ENCODE data around the gene KRTAP10-1. TPM values are rescaled to one million over a fixed set of nuclear protein-coding genes. Genes with fewer than 3 reads are reported as not detected.
A peak's percentile ranks its signal among the peaks of the same experiment; 100 is the strongest.

Gene KRTAP10-1
- total RNA-seq, 1 experiment from 2014 or later = not detected

DNA sequence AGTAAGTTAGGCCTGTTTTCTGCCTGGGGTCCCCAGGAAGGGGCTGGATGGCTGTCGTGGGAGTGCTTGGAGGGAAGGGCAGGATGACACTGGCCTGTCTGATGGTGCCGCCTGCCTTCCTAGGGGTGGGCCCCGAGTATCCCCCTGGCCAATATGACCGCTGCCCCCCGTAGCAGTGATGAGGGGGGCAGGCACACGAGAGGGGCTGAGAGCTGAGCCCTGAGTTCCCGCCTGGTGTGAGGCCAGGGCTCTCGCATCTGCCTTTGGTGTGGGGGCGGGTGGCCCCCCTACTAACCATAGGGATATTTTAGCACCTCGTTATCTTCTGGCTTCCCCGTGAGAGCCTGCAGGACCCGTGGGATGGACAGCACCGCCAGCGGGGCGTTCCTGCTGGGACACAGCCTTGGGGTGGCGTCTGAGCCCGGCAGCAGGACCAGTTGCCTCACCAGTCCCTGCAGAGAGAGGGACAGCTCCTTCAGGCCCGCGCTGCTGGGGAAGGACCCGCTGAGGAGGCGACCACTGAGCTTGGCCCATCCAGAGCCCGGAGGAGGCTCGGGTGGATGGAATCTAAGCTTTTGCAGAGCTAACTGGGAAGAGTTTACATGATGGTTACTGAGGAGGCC lies 10.4 kb downstream of the KRTAP10-1 start:
- Histone ChIP-seq H4K8ac (replicated peaks; ENCODE audit: insufficient read length, low read depth, low read length) (no peak overlapping the region), H3K79me2 (ENCODE audit: insufficient read depth, low read length) (no peaks in the 10 kb centered on the region), H3K18ac (ENCODE audit: insufficient read length, low read depth, low read length) (no peak overlapping the region), H3K79me1 (ENCODE audit: insufficient read depth, low read depth, low read length, poor library complexity, severe bottlenecking) (no peaks in the 10 kb centered on the region), H3K4ac (ENCODE audit: low read depth, low read length) (no peak overlapping the region), H3K14ac (ENCODE audit: insufficient read depth, low read length) (no peak overlapping the region; the same call in 1 of the 2 replicates), H2BK12ac (ENCODE audit: insufficient read length, low read depth, low read length) (no peak overlapping the region), H3K23ac (ENCODE audit: insufficient read length, low read depth, low read length) (no peak overlapping the region), H4K5ac (ENCODE audit: insufficient read length, low read depth, low read length) (no peak overlapping the region), H2AK5ac (ENCODE audit: insufficient read length, low read length) (no peak overlapping the region), H4K20me1 (ENCODE audit: control insufficient read depth, insufficient read depth, insufficient read length) (no peaks in the 10 kb centered on the region), H3K9me3 (ENCODE audit: control insufficient read depth, low read depth, low read length) (no peaks in the 10 kb centered on the region), H3K9ac (ENCODE audit: extremely low read depth, insufficient read length, low read length) (no peak overlapping the region), H3K56ac (ENCODE audit: insufficient read length, low read depth, low read length) (no peak overlapping the region), H3K23me2 (ENCODE audit: insufficient read length, low read depth, low read length, poor library complexity, severe bottlenecking) (no peaks in the 10 kb centered on the region), H2BK120ac (ENCODE audit: low read depth, low read length, poor library complexity, severe bottlenecking) (no peak overlapping the region), H3K27ac (ENCODE audit: insufficient read length, low read depth, low read length) (no peak overlapping the region), H2BK15ac (ENCODE audit: low read depth, low read length) (no peak overlapping the region), H3K4me2 (ENCODE audit: insufficient read depth, insufficient read length, low read length) (no peak overlapping the region), H2AFZ (ENCODE audit: low read length) (no peak overlapping the region), H3K4me1 (ENCODE audit: insufficient read depth, low read length) (no peaks in the 10 kb centered on the region; the same call in 1 of the 2 replicates), H3T11ph (ENCODE audit: low read length) (no peak overlapping the region), H2BK5ac (ENCODE audit: insufficient read length, low read length) (no peak overlapping the region), H4K91ac (ENCODE audit: insufficient read length, low read depth, low read length) (no peak overlapping the region), H3K27me3 (ENCODE audit: insufficient read depth, low read length) (no peaks in the 10 kb centered on the region), H2BK20ac (ENCODE audit: low read depth, low read length, poor library complexity, severe bottlenecking) (no peak overlapping the region)
- WGBS (ENCODE audit: extremely low coverage, insufficient read length, low lambda C conversion rate) = no CpG with 5 or more reads among the region's 23 CpGs
- Mint-ChIP-seq H3K4me1 (peaks cover 2 to 8% of the 10 kb centered on the region in 2 experiments; a peak in 3 of 4 replicates), H3K27me3 (ENCODE audit: low read depth) (peaks cover 7% of the 10 kb centered on the region), H3K36me3 (ENCODE audit: insufficient read depth in 1 of 3, low read depth in 3 of 3) (peaks cover 0 to 1% (median 0%) of the 10 kb centered on the region in 3 experiments; a peak in 1 of 7 replicates), H3K9me3 (peaks cover 0 to 1% of the 10 kb centered on the region in 2 experiments; a peak in 1 of 5 replicates), H3K27ac (no peak overlapping the region), H3K4me3 (no peak overlapping the region)
- no peak for TF ChIP-seq CTCF (conservative IDR thresholded peaks at IDR 0.05)
- peak; percentile 26 for DNase-seq
